Esophagus muscularis mucosa (tissue), 4 donors: ENCODE measurements around the gene KLHDC1. TPM values are rescaled to one million over a fixed set of nuclear protein-coding genes. Genes with fewer than 3 reads are reported as not detected.

Experiments used
- DNase-seq: peaks from one replicate; pipeline ENCODE4 v3.0.0-alpha.2; 2017; ENCODE audit errors: extremely low spot score
- H3K27ac ChIP-seq, 4 donors: fragments of 200-600 bp; sonication (generic); replicated peaks in 1 of 4; 1 replicate in 3 of 4; 2 replicates in 1 of 4; pipeline ENCODE4 v1.5.1; 2016 to 2019; ENCODE audit warnings: mild to moderate bottlenecking in 1 of 4
- H3K27me3 ChIP-seq, 4 donors: fragments of 200-600 bp; sonication (generic); one replicate each; pipeline versions ENCODE4 v1.5.1 to v1.6.0; 2016 to 2019
- H3K36me3 ChIP-seq, 4 donors: fragments of 200-600 bp; sonication (generic); one replicate each; pipeline ENCODE4 v1.5.1; 2016 to 2019
- H3K4me1 ChIP-seq, 4 donors: fragments of 200-600 bp; sonication (generic); one replicate each; pipeline ENCODE4 v1.5.1; 2016 to 2019
- H3K4me3 ChIP-seq, 4 donors: fragments of 200-600 bp; sonication (generic); 1 replicate in 2 of 4; 2 replicates in 2 of 4; pipeline ENCODE4 v1.5.1; 2016 to 2019; ENCODE audit warnings: mild to moderate bottlenecking in 4 of 4, moderate library complexity in 1 of 4
- H3K9me3 ChIP-seq, 4 donors: fragments of 200-600 bp; sonication (generic); 1 replicate in 3 of 4; 2 replicates in 1 of 4; pipeline ENCODE4 v1.5.1; 2016 to 2019
- EP300 ChIP-seq: sonication (generic); formaldehyde crosslinking; IDR thresholded peaks from one replicate; pipeline ENCODE4 v1.6.1; 2017; ENCODE audit warnings: antibody characterized with exemption
- POLR2A ChIP-seq: fragments of 450-650 bp; IDR thresholded peaks from one replicate; pipeline ENCODE4 v1.6.1; 2017; ENCODE audit warnings: antibody characterized with exemption, moderate library complexity, mild to moderate bottlenecking, low read depth
- POLR2AphosphoS5 ChIP-seq, 2 donors: sonication (generic); formaldehyde crosslinking; IDR thresholded peaks; one replicate each; pipeline ENCODE4 v1.6.1; 2017; ENCODE audit warnings: antibody characterized with exemption in 2 of 2
- WGBS: methylation state at CpG from one replicate; pipeline ENCODE4 v1.1.5; 2018; 5-methylcytosine and 5-hydroxymethylcytosine counted together
- intact Hi-C: fragments of 100-400 bp; cut with DNase I; formaldehyde crosslinking; loops from one replicate; pipeline ENCODE4 v1.15.1; 2023
- total RNA-seq, 4 donors: library from RNA; depleted of rRNA; stranded (reverse); fragments of >200 nt; gene quantifications; one replicate each; pipeline versions ENCODE4 v1.1.0 to v1.2.1, GENCODE V29; 2016
- TF ChIP-seq, protein P1 (sequence below), 3 experiments: fragments of 200-600 bp in 2 of 3; fragments of 450-650 bp in 1 of 3; sonication (generic) in 2 of 3; IDR thresholded peaks; one replicate each; pipeline ENCODE4 v1.5.1; 2017 to 2019; ENCODE audit warnings: antibody characterized with exemption in 3 of 3, mild to moderate bottlenecking in 2 of 3, moderate library complexity in 1 of 3

Gene KLHDC1
- total RNA-seq, 4 donors from 2014 or later: 7.6 to 8.3 (median 8.0) TPM

- Histone ChIP-seq H3K9me3 (no peaks in the 10 kb centered on the region), H3K27me3 (no peaks in the 10 kb centered on the region), H3K36me3 (peaks cover 4 to 32% (median 8%) of the 10 kb centered on the region in 4 donors), H3K4me1 (no peaks in the 10 kb centered on the region), H3K27ac (no peak overlapping the region), H3K4me3 (no peak overlapping the region)
- TF ChIP-seq EP300: no peak
- TF ChIP-seq, protein P1, sequence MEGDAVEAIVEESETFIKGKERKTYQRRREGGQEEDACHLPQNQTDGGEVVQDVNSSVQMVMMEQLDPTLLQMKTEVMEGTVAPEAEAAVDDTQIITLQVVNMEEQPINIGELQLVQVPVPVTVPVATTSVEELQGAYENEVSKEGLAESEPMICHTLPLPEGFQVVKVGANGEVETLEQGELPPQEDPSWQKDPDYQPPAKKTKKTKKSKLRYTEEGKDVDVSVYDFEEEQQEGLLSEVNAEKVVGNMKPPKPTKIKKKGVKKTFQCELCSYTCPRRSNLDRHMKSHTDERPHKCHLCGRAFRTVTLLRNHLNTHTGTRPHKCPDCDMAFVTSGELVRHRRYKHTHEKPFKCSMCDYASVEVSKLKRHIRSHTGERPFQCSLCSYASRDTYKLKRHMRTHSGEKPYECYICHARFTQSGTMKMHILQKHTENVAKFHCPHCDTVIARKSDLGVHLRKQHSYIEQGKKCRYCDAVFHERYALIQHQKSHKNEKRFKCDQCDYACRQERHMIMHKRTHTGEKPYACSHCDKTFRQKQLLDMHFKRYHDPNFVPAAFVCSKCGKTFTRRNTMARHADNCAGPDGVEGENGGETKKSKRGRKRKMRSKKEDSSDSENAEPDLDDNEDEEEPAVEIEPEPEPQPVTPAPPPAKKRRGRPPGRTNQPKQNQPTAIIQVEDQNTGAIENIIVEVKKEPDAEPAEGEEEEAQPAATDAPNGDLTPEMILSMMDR (IDR thresholded peaks at IDR 0.05): no peak
- TF ChIP-seq POLR2AphosphoS5 (IDR thresholded peaks at IDR 0.05): no peak
- no peak for TF ChIP-seq POLR2A
- WGBS: 63% methylated on average over 5 of the region's 5 CpGs
- intact Hi-C loops: no loop called here
- no peak for DNase-seq
Observed at GRCh38 chr14:49754570-49755097, 61.7 kb downstream of the KLHDC1 start.

DNA sequence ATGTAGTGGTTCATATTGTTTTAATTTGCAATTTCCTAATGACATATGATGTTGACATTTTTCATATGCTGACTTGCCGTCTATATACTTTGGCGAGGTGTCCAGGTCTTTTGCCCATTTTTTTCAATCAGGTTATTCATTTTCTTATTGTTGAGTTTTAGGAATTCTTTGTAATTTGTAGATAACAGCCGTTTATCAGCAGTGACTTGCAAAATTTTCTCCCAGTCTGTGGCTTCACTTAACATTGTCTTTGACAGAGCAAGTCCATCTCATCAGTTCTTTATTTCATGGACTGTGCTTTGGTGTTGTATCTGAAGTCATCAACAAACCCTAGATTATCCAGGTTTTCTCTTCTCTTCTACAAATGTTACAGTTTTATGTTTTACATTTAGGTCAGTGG, 62.5 kb downstream of the KLHDC1 start:
- no peaks in the 10 kb centered on the region for H3K27me3 ChIP-seq
- 90% methylated on average over 3 of the region's 3 CpGs for WGBS
- peaks cover 0 to 25% (median 5%) of the 10 kb centered on the region in 4 donors for H3K36me3 ChIP-seq
- intact Hi-C loops: no loop called here
- DNase-seq: no peak
- no peaks in the 10 kb centered on the region for H3K9me3 ChIP-seq
- no peaks in the 10 kb centered on the region for H3K4me1 ChIP-seq
- H3K27ac ChIP-seq: no peak overlapping the region
- TF ChIP-seq POLR2AphosphoS5 (IDR thresholded peaks at IDR 0.05) (no peak), EP300 (no peak), POLR2A (no peak)
- TF ChIP-seq, protein P1 (IDR thresholded peaks at IDR 0.05): no peak
- H3K4me3 ChIP-seq: no peak overlapping the region

DNA sequence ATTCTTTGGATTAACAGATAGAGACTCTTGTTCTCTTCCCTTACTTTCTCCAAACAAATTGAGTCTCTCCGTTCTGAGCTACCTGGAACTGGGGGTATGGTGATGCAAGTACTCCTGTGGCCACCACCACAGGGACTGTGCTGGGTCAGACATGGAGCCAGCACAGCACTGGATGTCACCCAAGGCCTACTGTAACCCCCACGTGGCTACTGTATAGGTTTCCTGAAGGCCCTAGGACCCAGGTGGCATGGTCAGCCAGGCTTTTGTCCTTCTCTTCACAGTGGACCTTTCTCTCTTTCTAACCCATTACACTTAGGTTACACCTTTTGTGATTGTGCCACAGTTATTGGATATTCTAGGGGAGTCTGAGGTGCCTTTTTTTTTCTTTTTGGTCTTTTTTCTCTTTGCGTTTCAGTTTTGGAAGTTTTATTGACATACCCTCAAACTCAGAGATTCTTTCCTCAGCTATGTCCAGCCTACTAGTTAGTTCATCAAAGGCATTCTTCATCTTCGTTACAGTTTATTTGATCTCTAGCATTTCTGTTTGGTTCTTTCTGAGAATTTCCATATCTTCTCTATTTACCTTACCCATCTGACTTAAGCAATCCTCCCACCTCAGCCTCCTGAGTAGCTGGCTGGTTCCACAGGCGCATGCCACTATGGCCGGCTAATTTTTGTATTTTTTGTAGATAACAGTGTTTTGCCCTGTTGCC, 69.1 kb downstream of the KLHDC1 start:
- no peak overlapping the region for H3K4me3 ChIP-seq
- no peak overlapping the region for H3K27ac ChIP-seq
- no peaks in the 10 kb centered on the region for H3K9me3 ChIP-seq
- no peak for TF ChIP-seq POLR2AphosphoS5 (IDR thresholded peaks at IDR 0.05)
- TF ChIP-seq, protein P1 (IDR thresholded peaks at IDR 0.05): no peak
- no peak for TF ChIP-seq EP300
- TF ChIP-seq POLR2A: no peak
- DNase-seq: no peak
- no peaks in the 10 kb centered on the region for H3K27me3 ChIP-seq
- 90% methylated on average over 6 of the region's 6 CpGs for WGBS
- H3K4me1 ChIP-seq: peaks cover 4 to 5% (median 4%) of the 10 kb centered on the region in 4 donors
- H3K36me3 ChIP-seq: peaks cover 0 to 3% (median 0%) of the 10 kb centered on the region in 4 donors
- intact Hi-C loops: loop anchor here (10.0 kb wide), 1 partner anchor 353 kb away; the partner anchor contains the start of gene VCPKMT

- DNase-seq: no peak
- TF ChIP-seq POLR2AphosphoS5 (IDR thresholded peaks at IDR 0.05) (no peak), POLR2A (no peak), EP300 (no peak)
- TF ChIP-seq, protein P1 (IDR thresholded peaks at IDR 0.05): no peak
- peaks cover 24 to 37% (median 32%) of the 10 kb centered on the region in 4 donors for H3K4me1 ChIP-seq
- peaks cover 0 to 5% (median 4%) of the 10 kb centered on the region in 4 donors for H3K36me3 ChIP-seq
- intact Hi-C loops: loop anchor here (5.0 to 10.0 kb wide), 3 partner anchors 75 to 348 kb away; partner anchors contain the start of genes DNAAF2, KLHDC1 and VCPKMT
- peak overlapping the region; percentile 93 to 99 (median 98) for H3K27ac ChIP-seq
- H3K27me3 ChIP-seq: no peaks in the 10 kb centered on the region
- H3K4me3 ChIP-seq: peak overlapping the region; percentile 91 to 97 (median 96)
- no peaks in the 10 kb centered on the region for H3K9me3 ChIP-seq
- WGBS: 92% methylated on average over 10 of the region's 10 CpGs
Observed at GRCh38 chr14:49766839-49767238, 73.9 kb downstream of the KLHDC1 start.
